Stimulated activated CD4-positive, alpha-beta T cell treated with anti-CD3 and anti-CD28 coated beads, Interleukin-4, amount 100 ng/mL, for 48 hours (primary cell): ENCODE results near the gene CEACAM5.
"Not testable (repeated sequence)": the region's sequence is repeated elsewhere in the genome, so short reads cannot be mapped to it uniquely, and the experiment has no call there.

Source experiments
- DNase-seq, 2 donors: peaks; one replicate each; pipeline ENCODE4 v3.0.0-alpha.2; 2020; ENCODE audit warnings: low read depth in 2 of 2

Gene CEACAM5

GRCh38 chr19:41740415-41741243, 32.2 kb downstream of the CEACAM5 start:
- peak in 1 of 2 donors; percentile 10 for DNase-seq

GRCh38 chr19:41741244-41741554, 32.8 kb downstream of the CEACAM5 start:
- DNase-seq: no peak

GRCh38 chr19:41744850-41745249, 36.4 kb downstream of the CEACAM5 start:
- no peak for DNase-seq

GRCh38 chr19:41745756-41746155, 37.3 kb downstream of the CEACAM5 start:
- DNase-seq: no peak

- DNase-seq: peak; percentile 23 to 34
These were observed 38.3 kb downstream of the CEACAM5 start for GRCh38 chr19:41746593-41747227.

GRCh38 chr19:41748012-41748411, 39.6 kb downstream of the CEACAM5 start:
- no peak for DNase-seq

- not testable (repeated sequence) for DNase-seq
These were observed 42.1 kb downstream of the CEACAM5 start for GRCh38 chr19:41750248-41751134.

GRCh38 chr19:41753159-41753558, 44.7 kb downstream of the CEACAM5 start:
- DNase-seq: peak; percentile 69 to 83

- DNase-seq: peak; percentile 62 to 65
These were observed 45.6 kb downstream of the CEACAM5 start for GRCh38 chr19:41753936-41754529.

GRCh38 chr19:41755328-41755913, 47.0 kb downstream of the CEACAM5 start, which contains the start of gene CEACAM6:
CEACAM6 (plus strand) TSS chr19:41755530; CDS start chr19:41755639, 109 bp downstream.
- no peak for DNase-seq

- no peak for DNase-seq
These were observed 50.4 kb downstream of the CEACAM5 start for GRCh38 chr19:41758846-41759245.

GRCh38 chr19:41767115-41767514, 58.7 kb downstream of the CEACAM5 start:
- DNase-seq: no peak

GRCh38 chr19:41768105-41768504, 59.7 kb downstream of the CEACAM5 start:
- not testable (repeated sequence) for DNase-seq

- DNase-seq: no peak
These were observed 61.2 kb downstream of the CEACAM5 start for GRCh38 chr19:41769608-41770007.

- no peak for DNase-seq
These were observed 63.0 kb downstream of the CEACAM5 start for GRCh38 chr19:41771410-41771809.

- peak; percentile 21 to 32 for DNase-seq
These were observed 66.1 kb downstream of the CEACAM5 start for GRCh38 chr19:41774515-41774980.

- DNase-seq: no peak
These were observed 68.3 kb downstream of the CEACAM5 start for GRCh38 chr19:41776700-41777099.
